HepG2 (cell line): ENCODE data around the gene LUZP1. TPM values are rescaled to one million over a fixed set of nuclear protein-coding genes. Genes with fewer than 3 reads are reported as not detected.
A peak's percentile ranks its signal among the peaks of the same experiment; 100 is the strongest.

Experiments
- ERF ChIP-seq: IDR thresholded peaks from 2 replicates; pipeline ENCODE4 v1.6.1; 2018; ENCODE audit warnings: missing biosample characterization, missing genetic modification reagents
- HNRNPUL1 ChIP-seq: fragments of 200-400 bp; formaldehyde crosslinking; IDR thresholded peaks from 2 replicates; pipeline ENCODE4 v1.6.1; 2017; ENCODE audit warnings: low read depth, mild to moderate bottlenecking, low read length, moderate library complexity
- IKZF1 ChIP-seq: fragments of 450-650 bp; IDR thresholded peaks from 2 replicates; pipeline ENCODE4 v1.7.1; 2016
- IRX3 ChIP-seq: sonication (generic); formaldehyde crosslinking; IDR thresholded peaks from 2 replicates; pipeline ENCODE4 v1.8.1; 2023; ENCODE audit warnings: mild to moderate bottlenecking, low read depth, missing genetic modification reagents, borderline replicate concordance
- MED8 ChIP-seq: sonication (generic); formaldehyde crosslinking; IDR thresholded peaks from 2 replicates; pipeline ENCODE4 v1.8.1; 2023; ENCODE audit warnings: mild to moderate bottlenecking, missing genetic modification reagents; ENCODE audit not compliant: insufficient replicate concordance
- NCOR1 ChIP-seq: fragments of 200-600 bp; sonication (generic); IDR thresholded peaks from 2 replicates; pipeline ENCODE4 v1.7.0; 2017; ENCODE audit warnings: antibody characterized with exemption, low read length, borderline replicate concordance
- PITX1 ChIP-seq: sonication (generic); formaldehyde crosslinking; IDR thresholded peaks from 2 replicates; pipeline ENCODE4 v1.5.1; 2020; ENCODE audit warnings: mild to moderate bottlenecking, missing genetic modification reagents
- RARA ChIP-seq: IDR thresholded peaks from 2 replicates; pipeline ENCODE4 v1.6.1; 2016; ENCODE audit warnings: missing genetic modification reagents, missing compliant biosample characterization
- RBM22 ChIP-seq: fragments of 200-400 bp; formaldehyde crosslinking; optimal IDR thresholded peaks from 2 replicates; pipeline ENCODE3; 2017; ENCODE audit warnings: mild to moderate bottlenecking, low read length, moderate library complexity
- REL ChIP-seq: sonication (generic); formaldehyde crosslinking; conservative IDR thresholded peaks from 2 replicates; pipeline ENCODE4 v1.8.0; 2022; ENCODE audit warnings: mild to moderate bottlenecking, missing genetic modification reagents, moderate library complexity
- REPIN1 ChIP-seq: sonication (generic); formaldehyde crosslinking; IDR thresholded peaks from 2 replicates; pipeline ENCODE4 v1.8.0; 2022; ENCODE audit warnings: missing genetic modification reagents, low read depth, mild to moderate bottlenecking, borderline replicate concordance
- REXO4 ChIP-seq: sonication (generic); formaldehyde crosslinking; IDR thresholded peaks from 2 replicates; pipeline ENCODE4 v1.8.0; 2022; ENCODE audit warnings: missing genetic modification reagents, mild to moderate bottlenecking, borderline replicate concordance
- SIN3B ChIP-seq: fragments of 150-350 bp; IDR thresholded peaks from 2 replicates; pipeline ENCODE4 v1.6.1; 2014; ENCODE audit warnings: low read length
- SKI ChIP-seq: fragments of 450-650 bp; IDR thresholded peaks from one replicate; pipeline ENCODE4 v1.6.1; 2018; ENCODE audit warnings: mild to moderate bottlenecking; ENCODE audit not compliant: partially characterized antibody
- ZBTB38 ChIP-seq: sonication (generic); formaldehyde crosslinking; IDR thresholded peaks from 2 replicates; pipeline ENCODE4 v1.5.1; 2020; ENCODE audit warnings: mild to moderate bottlenecking, missing genetic modification reagents
- ZBTB7A ChIP-seq: sonication (generic); formaldehyde crosslinking; IDR thresholded peaks from 2 replicates; pipeline ENCODE4 v1.8.0; 2022; ENCODE audit warnings: mild to moderate bottlenecking, missing genetic modification reagents
- ZFP62 ChIP-seq: sonication (generic); formaldehyde crosslinking; IDR thresholded peaks from 2 replicates; pipeline ENCODE4 v1.4.0; 2020; ENCODE audit warnings: missing genetic modification reagents
- ZNF256 ChIP-seq: sonication (generic); formaldehyde crosslinking; conservative IDR thresholded peaks from 2 replicates; pipeline ENCODE4 v1.4.0; 2020; ENCODE audit warnings: missing genetic modification reagents
- ZNF501 ChIP-seq: sonication (generic); formaldehyde crosslinking; IDR thresholded peaks from 2 replicates; pipeline ENCODE4 v1.5.1; 2020; ENCODE audit warnings: mild to moderate bottlenecking, moderate library complexity, missing genetic modification reagents
- polyA plus RNA-seq, 8 experiments: library from polyadenylated mRNA; depleted of rRNA in 3 of 8; stranded (reverse) in 7 of 8; unstranded in 1 of 8; fragments of >200 nt; fragmentation: Illumina TruSeq in 4 of 8; extraction: Trizol in 4 of 8; gene quantifications; 2 replicates each; pipeline versions ENCODE4 v1.2.1 to v1.2.3, GENCODE V29; 2011 to 2016; ENCODE audit warnings: low read depth in 4 of 8, missing spikeins in 1 of 8, mixed read lengths in 1 of 8; ENCODE audit not compliant: insufficient read depth in 1 of 8
- total RNA-seq, 5 experiments: library from RNA; depleted of rRNA; stranded (reverse); fragments of >200 nt; fragmentation: Illumina TruSeq; extraction: Trizol; gene quantifications; 2 replicates each; pipeline ENCODE4 v1.2.3, GENCODE V29; 2016; ENCODE audit warnings: low read depth in 1 of 5
- TF ChIP-seq, protein P1 (sequence below): sonication (generic); formaldehyde crosslinking; IDR thresholded peaks from 2 replicates; pipeline ENCODE4 v1.4.0; 2020; ENCODE audit warnings: missing genetic modification reagents; ENCODE audit errors: not compliant biosample characterization
- TF ChIP-seq, protein P2 (sequence below): sonication (generic); formaldehyde crosslinking; IDR thresholded peaks from 2 replicates; pipeline ENCODE4 v1.4.0; 2020; ENCODE audit warnings: missing genetic modification reagents, mild to moderate bottlenecking, borderline replicate concordance
- TF ChIP-seq, protein P3 (sequence below): sonication (generic); formaldehyde crosslinking; IDR thresholded peaks from 2 replicates; pipeline ENCODE4 v1.8.0; 2022; ENCODE audit warnings: mild to moderate bottlenecking, missing genetic modification reagents, moderate library complexity
- TF ChIP-seq, protein P4 (sequence below): sonication (generic); formaldehyde crosslinking; IDR thresholded peaks from 2 replicates; pipeline ENCODE4 v1.4.0; 2020; ENCODE audit warnings: missing genetic modification reagents
- TF ChIP-seq, protein P5 (sequence below): sonication (generic); formaldehyde crosslinking; IDR thresholded peaks from 2 replicates; pipeline ENCODE4 v1.4.0; 2020; ENCODE audit warnings: mild to moderate bottlenecking, missing genetic modification reagents

The LUZP1 gene
- total and polyA plus RNA-seq, 2 of the 13 experiments (the other 11 are each of a cell fraction or from before 2014, with no cell fraction given), result 6.9 to 12.7 TPM

DNA sequence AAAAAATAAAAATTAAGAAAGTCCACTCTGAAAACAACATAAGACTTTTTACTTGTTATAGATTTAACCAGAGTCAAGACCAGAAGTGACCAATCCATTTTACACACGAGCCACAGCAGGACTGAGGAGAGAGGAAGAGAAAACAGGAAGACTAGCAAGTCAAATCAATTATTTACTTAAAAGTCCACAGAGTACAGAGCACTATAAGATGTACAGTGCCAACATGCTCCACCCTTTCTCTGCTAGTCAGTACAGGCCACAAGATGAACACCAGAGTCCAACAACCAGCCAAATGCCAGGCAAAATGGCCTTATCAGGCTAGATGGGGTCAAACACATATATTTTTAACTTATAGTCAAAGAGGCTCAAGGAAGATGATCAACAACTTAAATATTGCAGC, 19.5 kb downstream of the LUZP1 start (continued):
- TF ChIP-seq ZNF256 (CRISPR knock-in tag) (no peak), IKZF1 (no peak), IRX3 (no peak), REXO4 (CRISPR knock-in tag) (no peak), ZBTB7A (CRISPR knock-in tag) (no peak), REPIN1 (no peak), SIN3B (no peak), RBM22 (no peak), ZFP62 (CRISPR knock-in tag) (no peak), MED8 (CRISPR knock-in tag) (no peak), RARA (CRISPR knock-in tag) (0 out of 2 replicates have a peak, but pooled peaks have one; percentile 42), SKI (no peak), HNRNPUL1 (peak; percentile 68; the same call in 1 of the 2 replicates), ZBTB38 (CRISPR knock-in tag) (no peak), ZNF501 (CRISPR knock-in tag) (no peak), NCOR1 (no peak; the same call in 1 of the 2 replicates), PITX1 (CRISPR knock-in tag) (0 out of 2 replicates have a peak, but pooled peaks have one; percentile 19), ERF (CRISPR knock-in tag) (0 out of 2 replicates have a peak, but pooled peaks have one; percentile 38), REL (CRISPR knock-in tag) (no peak)
- TF ChIP-seq, protein P1, sequence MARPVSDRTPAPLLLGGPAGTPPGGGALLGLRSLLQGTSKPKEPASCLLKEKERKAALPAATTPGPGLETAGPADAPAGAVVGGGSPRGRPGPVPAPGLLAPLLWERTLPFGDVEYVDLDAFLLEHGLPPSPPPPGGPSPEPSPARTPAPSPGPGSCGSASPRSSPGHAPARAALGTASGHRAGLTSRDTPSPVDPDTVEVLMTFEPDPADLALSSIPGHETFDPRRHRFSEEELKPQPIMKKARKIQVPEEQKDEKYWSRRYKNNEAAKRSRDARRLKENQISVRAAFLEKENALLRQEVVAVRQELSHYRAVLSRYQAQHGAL (CRISPR knock-in tag), result no peak
- TF ChIP-seq, protein P2, sequence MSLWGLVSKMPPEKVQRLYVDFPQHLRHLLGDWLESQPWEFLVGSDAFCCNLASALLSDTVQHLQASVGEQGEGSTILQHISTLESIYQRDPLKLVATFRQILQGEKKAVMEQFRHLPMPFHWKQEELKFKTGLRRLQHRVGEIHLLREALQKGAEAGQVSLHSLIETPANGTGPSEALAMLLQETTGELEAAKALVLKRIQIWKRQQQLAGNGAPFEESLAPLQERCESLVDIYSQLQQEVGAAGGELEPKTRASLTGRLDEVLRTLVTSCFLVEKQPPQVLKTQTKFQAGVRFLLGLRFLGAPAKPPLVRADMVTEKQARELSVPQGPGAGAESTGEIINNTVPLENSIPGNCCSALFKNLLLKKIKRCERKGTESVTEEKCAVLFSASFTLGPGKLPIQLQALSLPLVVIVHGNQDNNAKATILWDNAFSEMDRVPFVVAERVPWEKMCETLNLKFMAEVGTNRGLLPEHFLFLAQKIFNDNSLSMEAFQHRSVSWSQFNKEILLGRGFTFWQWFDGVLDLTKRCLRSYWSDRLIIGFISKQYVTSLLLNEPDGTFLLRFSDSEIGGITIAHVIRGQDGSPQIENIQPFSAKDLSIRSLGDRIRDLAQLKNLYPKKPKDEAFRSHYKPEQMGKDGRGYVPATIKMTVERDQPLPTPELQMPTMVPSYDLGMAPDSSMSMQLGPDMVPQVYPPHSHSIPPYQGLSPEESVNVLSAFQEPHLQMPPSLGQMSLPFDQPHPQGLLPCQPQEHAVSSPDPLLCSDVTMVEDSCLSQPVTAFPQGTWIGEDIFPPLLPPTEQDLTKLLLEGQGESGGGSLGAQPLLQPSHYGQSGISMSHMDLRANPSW (CRISPR knock-in tag), result no peak
- TF ChIP-seq, protein P3, sequence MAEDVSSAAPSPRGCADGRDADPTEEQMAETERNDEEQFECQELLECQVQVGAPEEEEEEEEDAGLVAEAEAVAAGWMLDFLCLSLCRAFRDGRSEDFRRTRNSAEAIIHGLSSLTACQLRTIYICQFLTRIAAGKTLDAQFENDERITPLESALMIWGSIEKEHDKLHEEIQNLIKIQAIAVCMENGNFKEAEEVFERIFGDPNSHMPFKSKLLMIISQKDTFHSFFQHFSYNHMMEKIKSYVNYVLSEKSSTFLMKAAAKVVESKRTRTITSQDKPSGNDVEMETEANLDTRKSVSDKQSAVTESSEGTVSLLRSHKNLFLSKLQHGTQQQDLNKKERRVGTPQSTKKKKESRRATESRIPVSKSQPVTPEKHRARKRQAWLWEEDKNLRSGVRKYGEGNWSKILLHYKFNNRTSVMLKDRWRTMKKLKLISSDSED (CRISPR knock-in tag), result no peak
- TF ChIP-seq, protein P4, sequence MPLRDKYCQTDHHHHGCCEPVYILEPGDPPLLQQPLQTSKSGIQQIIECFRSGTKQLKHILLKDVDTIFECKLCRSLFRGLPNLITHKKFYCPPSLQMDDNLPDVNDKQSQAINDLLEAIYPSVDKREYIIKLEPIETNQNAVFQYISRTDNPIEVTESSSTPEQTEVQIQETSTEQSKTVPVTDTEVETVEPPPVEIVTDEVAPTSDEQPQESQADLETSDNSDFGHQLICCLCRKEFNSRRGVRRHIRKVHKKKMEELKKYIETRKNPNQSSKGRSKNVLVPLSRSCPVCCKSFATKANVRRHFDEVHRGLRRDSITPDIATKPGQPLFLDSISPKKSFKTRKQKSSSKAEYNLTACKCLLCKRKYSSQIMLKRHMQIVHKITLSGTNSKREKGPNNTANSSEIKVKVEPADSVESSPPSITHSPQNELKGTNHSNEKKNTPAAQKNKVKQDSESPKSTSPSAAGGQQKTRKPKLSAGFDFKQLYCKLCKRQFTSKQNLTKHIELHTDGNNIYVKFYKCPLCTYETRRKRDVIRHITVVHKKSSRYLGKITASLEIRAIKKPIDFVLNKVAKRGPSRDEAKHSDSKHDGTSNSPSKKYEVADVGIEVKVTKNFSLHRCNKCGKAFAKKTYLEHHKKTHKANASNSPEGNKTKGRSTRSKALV (CRISPR knock-in tag), result no peak
- TF ChIP-seq, protein P5, sequence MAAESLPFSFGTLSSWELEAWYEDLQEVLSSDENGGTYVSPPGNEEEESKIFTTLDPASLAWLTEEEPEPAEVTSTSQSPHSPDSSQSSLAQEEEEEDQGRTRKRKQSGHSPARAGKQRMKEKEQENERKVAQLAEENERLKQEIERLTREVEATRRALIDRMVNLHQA, result no peak
